GM18951 (cell line): ENCODE measurements around the gene TRIM24.
"Not testable (repeated sequence)": the region's sequence is repeated elsewhere in the genome, so short reads cannot be mapped to it uniquely, and the experiment has no call there.

Experiments
- POLR2A ChIP-seq: IDR thresholded peaks from 4 replicates; pipeline ENCODE4 v1.6.1; 2011; ENCODE audit warnings: mild to moderate bottlenecking; ENCODE audit not compliant: insufficient read length, insufficient read depth; ENCODE audit errors: extremely low read depth
- in situ Hi-C: fragments of 300-500 bp; cut with MboI; formaldehyde crosslinking; loops from one replicate; pipeline ENCODE4 v1.12.0; 2022; ENCODE audit warnings: low sequenced_read_pairs, mixed read lengths, inconsistent platforms; ENCODE audit not compliant: unreplicated experiment

The TRIM24 gene

DNA sequence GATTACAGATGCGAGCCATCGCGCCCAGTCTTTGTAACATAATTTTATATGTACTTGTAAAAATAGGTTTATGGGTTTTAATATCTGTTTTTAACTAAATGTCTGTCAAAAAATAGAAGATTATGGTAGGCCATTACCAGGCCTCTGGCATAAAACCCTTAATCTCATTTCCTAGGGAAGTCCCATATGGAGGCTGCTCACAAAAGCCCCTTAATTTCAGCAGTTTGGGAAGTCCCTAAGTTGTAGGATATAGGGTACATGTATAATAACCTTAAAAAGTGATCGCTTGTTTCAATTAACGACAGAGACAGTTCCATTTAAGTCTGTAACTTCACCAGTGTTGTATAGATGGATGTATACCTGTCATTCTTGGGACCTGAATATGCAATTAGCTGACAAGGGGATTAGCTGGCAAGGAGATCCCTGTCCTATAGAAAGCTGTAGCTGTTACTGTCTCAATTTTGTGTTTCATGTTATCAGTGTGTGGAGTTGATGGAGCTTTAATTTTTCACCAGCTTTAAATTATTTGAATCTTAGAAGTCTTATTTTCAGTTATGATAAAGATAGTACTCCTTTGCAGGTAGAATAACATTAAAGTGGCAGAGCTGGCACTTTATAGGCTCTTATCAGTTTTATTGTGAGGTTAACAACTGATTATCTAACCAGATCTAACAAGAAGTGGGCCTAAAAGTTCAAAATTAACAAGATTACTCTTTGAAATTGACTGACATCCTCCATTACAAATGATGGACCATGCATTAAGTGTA lies 10.5 kb downstream of the TRIM24 start:
- TF ChIP-seq POLR2A = no peak
- in situ Hi-C loops = loop anchor here (25.0 kb wide), 1 partner anchor 267 kb away; no protein-coding TSS in a partner anchor

GRCh38 chr7:138472292-138473079 lies 12.4 kb downstream of the TRIM24 start:
- no peak for TF ChIP-seq POLR2A
- in situ Hi-C loops = loop anchor here (25.0 kb wide), 1 partner anchor 265 kb away; no protein-coding TSS in a partner anchor

DNA sequence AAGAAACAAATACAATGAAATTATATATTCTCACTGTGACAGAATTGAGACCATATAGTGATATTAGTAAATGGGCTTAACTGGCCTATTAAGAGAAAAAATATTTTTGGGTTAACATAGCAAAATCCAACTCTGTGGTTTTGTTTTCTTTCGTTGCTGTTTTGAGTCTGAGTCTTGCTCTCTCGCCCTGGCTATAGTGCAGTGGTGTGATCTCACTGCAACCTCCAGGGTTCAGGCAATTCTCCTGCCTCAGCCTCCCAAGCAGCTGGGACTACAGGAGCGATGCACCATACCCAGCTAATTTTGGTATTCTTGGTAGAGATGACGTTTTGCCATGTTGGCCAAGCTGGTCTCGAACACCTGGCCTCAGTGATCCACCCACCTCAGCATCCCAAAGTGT lies 15.3 kb downstream of the TRIM24 start:
- in situ Hi-C loops = no loop called here
- no peak for TF ChIP-seq POLR2A

DNA sequence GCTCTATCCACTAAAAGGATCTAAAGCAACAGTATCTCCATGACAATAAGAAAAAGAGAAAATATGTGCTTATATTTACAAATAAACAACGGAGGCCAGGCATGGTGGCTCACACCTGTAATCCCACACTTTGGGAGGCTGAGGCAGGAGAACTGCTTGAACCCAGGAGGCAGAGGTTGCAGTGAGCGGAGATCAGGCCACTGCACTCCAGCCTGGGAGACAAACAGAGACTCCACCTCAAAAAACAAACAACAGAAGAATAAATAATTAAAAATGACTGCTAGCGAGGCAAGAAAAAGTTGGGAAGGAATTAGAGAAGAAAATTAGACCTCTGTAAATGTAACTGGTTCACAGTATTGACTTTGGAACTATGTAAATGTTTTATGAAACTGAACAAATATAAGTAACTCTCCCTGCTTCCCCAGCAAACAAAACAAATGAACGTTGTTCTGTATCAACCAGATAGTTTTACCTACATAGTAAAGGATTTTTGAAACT lies 17.1 kb downstream of the TRIM24 start:
- no peak for TF ChIP-seq POLR2A
- in situ Hi-C loops = no loop called here

GRCh38 chr7:138477581-138477980 lies 17.5 kb downstream of the TRIM24 start:
- in situ Hi-C loops = no loop called here

DNA sequence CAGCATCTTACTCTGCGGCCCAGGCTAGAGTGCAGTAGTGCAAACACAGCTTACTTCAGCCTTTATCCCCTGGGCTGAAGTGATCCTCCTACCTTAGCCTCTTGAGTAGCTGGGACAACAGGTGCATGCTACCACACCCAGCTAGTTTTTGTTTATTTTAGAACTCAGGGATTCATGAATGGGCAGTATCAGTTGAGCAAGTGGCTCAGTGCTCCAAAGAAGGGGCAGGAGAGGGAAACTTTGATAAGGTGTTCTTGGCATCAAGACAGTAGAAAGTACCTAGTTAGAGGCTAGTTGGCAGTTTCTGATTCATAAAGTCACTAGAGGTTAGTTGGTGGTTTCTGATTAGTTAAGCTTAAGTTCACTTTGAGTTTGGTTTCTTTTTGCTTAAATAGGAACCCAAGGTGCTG lies 18.4 kb downstream of the TRIM24 start:
- in situ Hi-C loops = no loop called here
- no peak for TF ChIP-seq POLR2A

More at GRCh38 chr7:138477581-138477980, 17.5 kb downstream of the TRIM24 start:
- TF ChIP-seq POLR2A = no peak

DNA sequence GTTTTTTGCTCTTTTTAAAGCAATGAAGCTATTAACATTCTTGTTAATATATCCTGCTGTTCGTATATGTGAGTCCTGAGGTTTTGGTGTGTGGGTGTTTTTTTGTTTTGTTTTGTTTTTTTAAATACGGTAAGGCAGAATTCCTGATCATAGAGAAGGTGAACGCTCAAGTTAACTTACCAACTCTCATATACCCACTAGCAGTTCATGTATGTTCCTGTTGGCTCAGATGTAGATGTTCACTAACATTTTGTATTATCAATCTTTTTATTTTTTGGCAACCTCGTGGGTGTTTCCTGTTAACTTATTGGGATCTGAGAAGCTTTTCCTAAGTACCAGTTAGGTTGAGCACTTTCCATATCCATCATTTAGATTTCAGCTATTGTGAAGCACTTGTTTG lies 20.5 kb downstream of the TRIM24 start:
- in situ Hi-C loops = no loop called here

DNA sequence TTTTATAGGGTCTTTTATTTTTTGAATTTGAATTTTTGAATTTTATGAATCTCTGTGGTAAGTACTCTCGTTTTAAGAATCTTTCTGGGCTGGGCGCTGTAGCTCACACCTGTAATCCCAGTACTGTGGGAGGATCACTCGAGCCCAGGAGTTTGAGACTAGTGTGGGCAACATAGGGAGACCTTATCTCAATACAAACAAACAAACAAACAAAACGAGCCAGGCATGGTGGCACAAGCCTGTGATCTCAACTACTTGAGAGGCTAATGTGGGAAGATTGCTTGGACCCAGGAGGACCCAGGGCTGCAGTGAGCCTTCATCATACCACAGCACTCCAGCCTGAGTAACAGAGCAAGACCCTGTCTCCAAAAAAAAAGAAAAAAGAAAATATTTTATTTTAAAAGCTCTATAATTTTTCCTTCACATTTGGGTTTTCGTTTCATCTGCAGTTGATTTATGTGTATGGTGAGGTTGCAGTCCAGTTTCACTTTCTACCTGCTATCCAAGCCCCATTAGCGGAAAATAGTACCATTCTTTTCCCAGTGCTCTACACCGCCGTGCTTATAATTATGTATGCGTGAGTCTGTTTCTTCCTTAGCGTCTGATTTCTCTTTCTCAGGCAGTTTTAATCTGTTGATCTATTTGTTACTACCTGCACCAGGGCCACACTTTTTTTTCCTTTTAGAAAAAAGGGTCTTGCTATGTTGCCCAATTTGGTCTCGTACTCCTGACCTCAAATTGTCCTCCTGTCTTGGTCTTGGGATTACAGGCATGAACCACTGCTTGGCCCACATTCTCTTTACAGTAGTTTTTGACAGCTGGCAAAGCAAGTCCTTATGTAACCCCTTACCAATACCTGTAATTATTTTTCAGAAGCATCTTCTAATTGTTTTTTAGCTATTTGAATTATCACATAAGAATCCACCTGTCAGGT lies 21.7 kb downstream of the TRIM24 start:
- in situ Hi-C loops = no loop called here
- TF ChIP-seq POLR2A = no peak

More for the DNA sequence above, 20.5 kb downstream of the TRIM24 start:
- TF ChIP-seq POLR2A = no peak

GRCh38 chr7:138483531-138483930 lies 23.5 kb downstream of the TRIM24 start:
- in situ Hi-C loops = no loop called here

GRCh38 chr7:138485508-138485907 lies 25.4 kb downstream of the TRIM24 start:
- in situ Hi-C loops = not testable (repeated sequence)

More at GRCh38 chr7:138483531-138483930, 23.5 kb downstream of the TRIM24 start:
- no peak for TF ChIP-seq POLR2A

DNA sequence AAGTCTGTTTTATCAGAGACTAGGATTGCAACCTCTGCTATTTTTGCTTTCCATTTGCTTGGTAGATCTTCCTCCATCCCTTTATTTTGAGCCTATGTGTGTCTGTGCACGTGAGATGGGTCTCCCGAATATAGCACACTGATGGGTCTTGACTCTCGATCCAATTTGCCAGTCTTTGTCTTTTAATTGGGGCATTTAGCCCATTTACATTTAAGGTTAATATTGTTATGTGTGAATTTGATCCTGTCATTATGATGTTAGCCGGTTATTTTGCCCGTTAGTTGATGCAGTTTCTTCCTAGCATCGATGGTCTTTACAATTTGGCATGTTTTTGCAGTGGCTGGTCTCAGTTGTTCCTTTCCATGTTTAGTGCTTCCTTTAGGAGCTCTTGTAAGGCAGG lies 29.1 kb downstream of the TRIM24 start:
- in situ Hi-C loops = not testable (repeated sequence)

GRCh38 chr7:138491612-138492386 lies 31.7 kb downstream of the TRIM24 start:
- in situ Hi-C loops = no loop called here
- TF ChIP-seq POLR2A = no peak
